ENCODE measurements around the gene PGM3.

DNA sequence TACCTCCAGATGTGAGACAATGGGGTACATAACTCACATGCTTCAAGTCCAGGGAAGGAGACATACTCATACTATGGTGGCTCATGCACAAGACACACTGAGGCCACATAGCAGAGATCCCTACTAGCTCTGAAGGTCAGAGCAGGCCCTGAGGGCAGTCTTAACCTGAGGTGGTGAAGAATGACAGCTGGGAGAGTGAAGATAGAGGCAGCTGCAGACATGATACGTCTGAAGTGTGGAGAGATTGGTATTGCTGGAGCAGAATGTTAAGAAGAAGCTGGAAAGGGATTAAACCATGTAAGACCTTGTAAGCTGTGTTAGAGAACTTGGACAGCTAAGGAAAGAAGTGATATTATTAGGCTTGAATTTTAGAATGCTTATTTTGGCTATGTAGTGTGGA is 32.9 kb downstream of the PGM3 start:
- TF ChIP-seq, protein P1, sequence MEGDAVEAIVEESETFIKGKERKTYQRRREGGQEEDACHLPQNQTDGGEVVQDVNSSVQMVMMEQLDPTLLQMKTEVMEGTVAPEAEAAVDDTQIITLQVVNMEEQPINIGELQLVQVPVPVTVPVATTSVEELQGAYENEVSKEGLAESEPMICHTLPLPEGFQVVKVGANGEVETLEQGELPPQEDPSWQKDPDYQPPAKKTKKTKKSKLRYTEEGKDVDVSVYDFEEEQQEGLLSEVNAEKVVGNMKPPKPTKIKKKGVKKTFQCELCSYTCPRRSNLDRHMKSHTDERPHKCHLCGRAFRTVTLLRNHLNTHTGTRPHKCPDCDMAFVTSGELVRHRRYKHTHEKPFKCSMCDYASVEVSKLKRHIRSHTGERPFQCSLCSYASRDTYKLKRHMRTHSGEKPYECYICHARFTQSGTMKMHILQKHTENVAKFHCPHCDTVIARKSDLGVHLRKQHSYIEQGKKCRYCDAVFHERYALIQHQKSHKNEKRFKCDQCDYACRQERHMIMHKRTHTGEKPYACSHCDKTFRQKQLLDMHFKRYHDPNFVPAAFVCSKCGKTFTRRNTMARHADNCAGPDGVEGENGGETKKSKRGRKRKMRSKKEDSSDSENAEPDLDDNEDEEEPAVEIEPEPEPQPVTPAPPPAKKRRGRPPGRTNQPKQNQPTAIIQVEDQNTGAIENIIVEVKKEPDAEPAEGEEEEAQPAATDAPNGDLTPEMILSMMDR (IDR thresholded peaks at IDR 0.05; ENCODE audit: borderline replicate concordance, extremely low read depth, low read length, poor library complexity, severe bottlenecking), result no peak
- no peak for TF ChIP-seq EZH2 (IDR thresholded peaks at IDR 0.05; ENCODE audit: borderline replicate concordance, low read depth, low read length, severe bottlenecking)

All from DND-41 (cell line).